ENCODE measurements around the gene CCDC175.

DNA sequence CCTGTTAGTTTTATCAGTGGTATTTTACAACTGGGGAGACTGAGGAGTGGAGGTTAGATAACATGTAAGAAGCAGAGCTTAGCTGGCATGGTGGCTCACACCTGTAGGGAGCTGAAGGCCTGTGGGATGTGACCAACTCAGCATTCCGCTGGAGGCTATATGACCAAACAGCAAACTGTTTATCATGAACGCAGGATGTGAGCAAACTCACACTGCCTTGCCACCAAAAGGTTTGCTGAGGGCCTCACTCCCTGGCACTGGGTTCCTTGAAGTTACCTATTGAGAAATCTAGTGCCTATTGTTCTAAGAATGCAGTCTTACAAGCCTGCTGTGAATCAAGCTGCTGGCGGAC, 68.9 kb downstream of the CCDC175 start:
- TF ChIP-seq CTCF (conservative IDR thresholded peaks at IDR 0.05 in 1 of 2, IDR thresholded peaks at IDR 0.05 in 1 of 2; ENCODE audit: extremely low read depth in 1 of 2, insufficient read depth in 1 of 2, low read depth in 1 of 2, low read length in 2 of 2) (no peak), EZH2 (IDR thresholded peaks at IDR 0.05; ENCODE audit: borderline replicate concordance, low read length) (no peak)

All from mammary epithelial cell (primary cell).